Cardiac muscle cell (in vitro differentiated cells and primary cell): ENCODE data around the gene FAM53B. TPM values are rescaled to one million over a fixed set of nuclear protein-coding genes. Genes with fewer than 3 reads are reported as not detected.
"Not testable (repeated sequence)": the region's sequence is repeated elsewhere in the genome, so short reads cannot be mapped to it uniquely, and the experiment has no call there.

ENCODE experiments used
- DNase-seq, 2 donors: peaks; one replicate each; pipeline versions ENCODE4 v3.0.0 to v3.0.0-alpha.2; 2010 to 2017; ENCODE audit warnings: low read depth in 1 of 2, low spot score in 1 of 2
- H3K27ac ChIP-seq: fragments of 200-600 bp; sonication (generic); 2 replicates; pipeline ENCODE4 v1.5.1; 2016
- H3K27me3 ChIP-seq: fragments of 200-600 bp; sonication (generic); 2 replicates; pipeline ENCODE4 v1.6.0; 2016; ENCODE audit warnings: control low read depth
- H3K36me3 ChIP-seq: fragments of 200-600 bp; sonication (generic); 2 replicates; pipeline ENCODE4 v1.5.1; 2016; ENCODE audit warnings: control low read depth
- H3K4me1 ChIP-seq: fragments of 200-600 bp; sonication (generic); 2 replicates; pipeline ENCODE4 v1.8.1; 2017; ENCODE audit warnings: low read depth, mild to moderate bottlenecking, mixed run types
- H3K4me3 ChIP-seq: fragments of 200-600 bp; sonication (generic); 2 replicates; pipeline ENCODE4 v1.5.1; 2016; ENCODE audit warnings: mild to moderate bottlenecking
- H3K9me3 ChIP-seq: fragments of 200-600 bp; sonication (generic); 2 replicates; pipeline ENCODE4 v1.5.1; 2017; ENCODE audit warnings: low read depth, mild to moderate bottlenecking, control low read depth
- polyA plus RNA-seq: library from polyadenylated mRNA; unstranded; fragments of >200 nt; fragmentation: Nextera tagmentation; extraction: Ambion mirVana; gene quantifications from 2 replicates; pipeline ENCODE4 v1.2.1, GENCODE V29; 2016
- total RNA-seq: library from RNA; depleted of rRNA; stranded (reverse); fragments of >200 nt; gene quantifications from 2 replicates; pipeline ENCODE4 v1.2.3, GENCODE V29; 2016
- TF ChIP-seq, protein P1 (sequence below): IDR thresholded peaks from 2 replicates; pipeline ENCODE4 v1.5.1; 2012; ENCODE audit warnings: low read depth, mild to moderate bottlenecking, low read length

FAM53B gene
- total and polyA plus RNA-seq, 2 experiments from 2014 or later = 10.2 to 34.8 TPM

DNA sequence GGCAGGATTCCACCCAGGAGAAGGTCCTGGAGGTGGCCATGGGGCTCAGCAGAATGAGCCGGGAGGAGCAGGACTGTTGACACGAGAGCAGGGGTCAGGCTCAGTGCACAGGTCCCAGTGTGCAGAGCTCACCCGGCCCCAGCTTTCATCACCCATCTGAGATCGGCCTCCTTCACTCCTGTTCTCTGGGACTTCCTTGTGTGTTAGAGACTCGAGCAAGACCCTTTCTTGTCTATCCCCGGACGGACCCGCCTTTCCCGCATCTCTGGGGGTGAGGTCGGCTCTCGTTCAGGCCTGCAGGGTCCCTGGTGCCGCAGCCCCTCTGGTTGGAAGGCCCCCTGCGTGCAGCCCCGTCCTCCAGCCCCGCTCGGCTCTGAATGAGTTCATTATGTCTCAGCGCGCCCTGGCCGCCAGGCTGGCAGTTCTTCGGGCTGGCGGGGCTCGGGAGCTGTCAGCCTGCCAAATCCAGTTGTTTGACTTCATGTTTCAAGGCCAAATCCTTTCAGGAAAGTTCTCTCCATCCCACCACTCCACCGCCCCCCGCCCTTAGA lies 154.6 kb downstream of the FAM53B start:
- Histone ChIP-seq H3K4me3 (no peak overlapping the region), H3K27ac (peak overlapping the region; percentile 75), H3K36me3 (no peaks in the 10 kb centered on the region), H3K9me3 (no peaks in the 10 kb centered on the region), H3K4me1 (peaks cover 18% of the 10 kb centered on the region), H3K27me3 (no peaks in the 10 kb centered on the region)
- peak in 1 of 2 donors; percentile 40 for DNase-seq
- TF ChIP-seq, protein P1, sequence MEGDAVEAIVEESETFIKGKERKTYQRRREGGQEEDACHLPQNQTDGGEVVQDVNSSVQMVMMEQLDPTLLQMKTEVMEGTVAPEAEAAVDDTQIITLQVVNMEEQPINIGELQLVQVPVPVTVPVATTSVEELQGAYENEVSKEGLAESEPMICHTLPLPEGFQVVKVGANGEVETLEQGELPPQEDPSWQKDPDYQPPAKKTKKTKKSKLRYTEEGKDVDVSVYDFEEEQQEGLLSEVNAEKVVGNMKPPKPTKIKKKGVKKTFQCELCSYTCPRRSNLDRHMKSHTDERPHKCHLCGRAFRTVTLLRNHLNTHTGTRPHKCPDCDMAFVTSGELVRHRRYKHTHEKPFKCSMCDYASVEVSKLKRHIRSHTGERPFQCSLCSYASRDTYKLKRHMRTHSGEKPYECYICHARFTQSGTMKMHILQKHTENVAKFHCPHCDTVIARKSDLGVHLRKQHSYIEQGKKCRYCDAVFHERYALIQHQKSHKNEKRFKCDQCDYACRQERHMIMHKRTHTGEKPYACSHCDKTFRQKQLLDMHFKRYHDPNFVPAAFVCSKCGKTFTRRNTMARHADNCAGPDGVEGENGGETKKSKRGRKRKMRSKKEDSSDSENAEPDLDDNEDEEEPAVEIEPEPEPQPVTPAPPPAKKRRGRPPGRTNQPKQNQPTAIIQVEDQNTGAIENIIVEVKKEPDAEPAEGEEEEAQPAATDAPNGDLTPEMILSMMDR = no peak

DNA sequence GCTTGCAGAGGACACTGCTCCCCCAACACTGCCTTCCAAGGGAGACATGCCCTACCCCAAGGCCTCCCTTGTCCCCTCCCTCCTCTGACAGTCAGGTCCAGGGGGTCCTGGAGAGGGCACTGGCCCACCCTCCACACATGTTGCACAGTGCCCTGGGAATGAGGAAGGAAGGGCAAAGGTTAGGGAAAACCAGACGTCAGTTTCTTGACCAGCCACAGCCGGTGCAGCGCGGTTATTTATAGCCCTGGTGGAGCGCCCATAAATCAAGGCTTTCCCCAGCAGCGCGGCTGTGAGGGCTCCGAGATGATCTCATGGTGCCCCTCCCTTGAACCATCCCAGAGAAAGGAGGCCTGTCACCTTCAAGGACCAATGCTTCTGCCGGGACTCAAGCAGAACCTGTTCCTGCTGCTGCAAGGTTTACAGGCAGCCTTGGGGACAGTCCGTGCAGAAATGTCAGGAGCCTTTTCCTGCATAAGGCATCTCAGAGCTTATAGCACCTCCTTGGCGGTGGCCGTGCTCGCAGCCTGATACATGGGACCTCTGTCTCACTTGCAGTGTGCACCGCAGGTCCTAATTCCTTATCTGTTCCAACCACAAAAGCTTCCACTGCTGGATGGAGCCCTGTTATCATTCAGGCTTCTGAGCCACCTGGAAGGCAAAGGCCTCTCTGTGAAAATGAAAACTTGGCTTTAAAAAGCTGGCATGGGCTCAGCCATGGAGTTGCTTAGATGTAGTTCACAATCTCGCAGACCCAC lies 155.3 kb downstream of the FAM53B start:
- peak overlapping the region; percentile 75 for H3K27ac ChIP-seq
- DNase-seq = peak; percentile 45 to 73

DNA sequence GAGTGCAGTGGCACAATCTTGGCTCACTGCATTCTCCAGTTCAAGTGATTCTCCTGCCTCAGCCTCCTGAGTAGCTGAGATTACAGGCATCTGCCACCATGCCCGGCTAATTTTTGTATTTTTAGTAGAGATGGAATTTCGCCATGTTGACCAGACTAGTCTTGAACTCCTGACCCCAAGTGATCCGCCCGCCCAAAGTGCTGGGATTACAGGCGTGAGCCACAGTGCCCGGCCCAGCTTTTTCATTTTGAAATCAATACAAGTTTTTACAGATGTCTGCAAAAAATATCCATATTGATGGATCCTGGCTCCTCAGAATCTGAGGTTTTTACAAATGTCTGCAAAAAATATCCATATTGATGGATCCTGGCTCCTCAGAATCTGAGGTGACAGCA lies 155.8 kb downstream of the FAM53B start:
- not testable (repeated sequence) for DNase-seq, H3K27me3 ChIP-seq, H3K4me3 ChIP-seq, H3K36me3 ChIP-seq, H3K9me3 ChIP-seq
- Histone ChIP-seq H3K4me1 (peaks cover 18% of the 10 kb centered on the region), H3K27ac (peak overlapping the region; percentile 75)

More for the DNA sequence above, 155.3 kb downstream of the FAM53B start:
- peaks cover 18% of the 10 kb centered on the region for H3K4me1 ChIP-seq
- TF ChIP-seq, protein P1 = no peak
- H3K27me3 ChIP-seq = no peaks in the 10 kb centered on the region
- H3K9me3 ChIP-seq = no peaks in the 10 kb centered on the region
- no peaks in the 10 kb centered on the region for H3K36me3 ChIP-seq
- H3K4me3 ChIP-seq = no peak overlapping the region

DNA sequence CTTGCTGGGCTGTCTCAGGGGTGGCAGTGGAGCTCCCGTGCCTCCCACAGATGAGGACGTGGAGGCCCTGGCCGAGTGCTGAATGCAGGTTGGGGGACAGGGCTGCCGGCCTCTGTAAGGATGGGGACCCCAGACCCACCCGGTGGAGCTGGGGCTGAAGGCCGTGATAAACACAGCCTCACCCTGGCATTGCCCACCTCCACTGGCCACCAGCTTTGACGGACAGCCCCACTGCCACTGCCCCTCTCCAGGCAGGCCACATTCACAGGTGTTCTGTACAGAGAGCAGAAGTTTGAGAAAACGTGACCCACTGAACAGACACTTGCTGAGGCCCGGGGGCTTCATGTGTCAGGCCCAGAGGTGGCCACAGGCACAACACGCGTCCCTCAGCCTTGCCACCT lies 156.4 kb downstream of the FAM53B start:
- DNase-seq = no peak
- no peak overlapping the region for H3K4me3 ChIP-seq
- H3K27ac ChIP-seq = peak overlapping the region; percentile 75
- no peaks in the 10 kb centered on the region for H3K27me3 ChIP-seq
- TF ChIP-seq, protein P1 = no peak
- H3K4me1 ChIP-seq = peaks cover 18% of the 10 kb centered on the region
- no peaks in the 10 kb centered on the region for H3K36me3 ChIP-seq
- no peaks in the 10 kb centered on the region for H3K9me3 ChIP-seq

DNA sequence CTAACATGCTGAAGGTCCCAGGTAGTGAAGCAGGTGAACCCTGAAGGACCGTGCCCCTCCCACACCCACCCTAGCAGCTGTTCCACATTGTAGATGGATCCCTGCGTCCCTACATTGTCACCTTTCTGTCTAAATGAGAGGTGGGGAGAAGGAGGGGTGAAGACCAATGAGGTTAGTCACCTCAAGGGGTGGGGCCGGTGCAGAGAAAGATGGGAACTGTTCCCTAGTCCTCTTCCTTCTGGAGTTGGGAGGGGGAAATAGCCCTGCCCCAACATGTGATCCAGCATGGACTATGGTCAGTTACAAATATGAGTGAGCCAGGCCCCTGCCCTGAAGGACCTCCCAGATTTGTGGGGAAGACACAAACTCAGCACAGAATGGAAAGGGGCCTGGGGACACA lies 158.0 kb downstream of the FAM53B start:
- Histone ChIP-seq H3K4me1 (peaks cover 18% of the 10 kb centered on the region), H3K36me3 (no peaks in the 10 kb centered on the region), H3K27me3 (no peaks in the 10 kb centered on the region), H3K27ac (no peak overlapping the region), H3K4me3 (no peak overlapping the region), H3K9me3 (no peaks in the 10 kb centered on the region)
- no peak for DNase-seq
- TF ChIP-seq, protein P1 = no peak

DNA sequence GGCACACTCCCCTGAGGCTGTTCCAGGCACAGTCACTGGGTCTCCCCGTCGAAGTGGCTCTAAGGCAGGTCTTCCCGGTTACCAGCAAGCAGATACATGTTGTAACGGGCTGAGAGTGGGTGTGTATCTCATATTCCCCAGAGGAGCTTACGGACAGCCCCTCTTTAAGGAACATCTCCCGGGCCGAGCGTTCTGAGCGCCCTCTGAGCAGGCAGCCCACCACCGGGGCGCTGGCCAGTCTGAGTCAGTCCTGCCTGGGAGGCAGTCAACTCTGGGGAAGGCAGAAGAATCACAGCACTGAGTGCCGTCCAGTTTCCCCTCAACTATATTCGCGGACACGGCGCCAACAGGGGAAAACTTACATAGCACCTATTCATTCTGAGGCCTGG lies 165.2 kb downstream of the FAM53B start:
- Histone ChIP-seq H3K27ac (no peak overlapping the region), H3K27me3 (no peaks in the 10 kb centered on the region), H3K4me3 (no peak overlapping the region), H3K36me3 (no peaks in the 10 kb centered on the region), H3K9me3 (no peaks in the 10 kb centered on the region), H3K4me1 (no peaks in the 10 kb centered on the region)
- DNase-seq = no peak
- TF ChIP-seq, protein P1 = no peak
